SK-N-MC (cell line): ENCODE results near the gene NKD2.

Experiments used
- DNase-seq: peaks from one replicate; pipeline ENCODE4 v3.0.0-alpha.2; 2011; ENCODE audit warnings: low read depth, low spot score
- H3K27ac ChIP-seq: fragments of 200-600 bp; sonication (generic); 2 replicates; pipeline ENCODE4 v1.5.1; 2016; ENCODE audit warnings: mixed run types
- H3K36me3 ChIP-seq: fragments of 200-600 bp; sonication (generic); 2 replicates; pipeline ENCODE4 v1.6.1; 2017; ENCODE audit warnings: antibody characterized with exemption, low read length, mixed read lengths; ENCODE audit not compliant: insufficient read depth
- H3K4me3 ChIP-seq: fragments of 200-600 bp; sonication (generic); 2 replicates; pipeline ENCODE4 v1.5.1; 2016
- H3K9ac ChIP-seq: fragments of 200-600 bp; sonication (generic); 2 replicates; pipeline ENCODE4 v1.8.0; 2017; ENCODE audit warnings: mixed run types, mixed read lengths; ENCODE audit not compliant: insufficient read length
- H3K9me3 ChIP-seq: fragments of 200-600 bp; sonication (generic); 2 replicates; pipeline ENCODE4 v1.6.1; 2017; ENCODE audit warnings: low read depth, mild to moderate bottlenecking, antibody characterized with exemption, low read length, moderate library complexity, mixed read lengths
- EZH2 ChIP-seq: fragments of 200-600 bp; sonication (generic); IDR thresholded peaks from one replicate; pipeline ENCODE4 v1.6.1; 2017; ENCODE audit warnings: antibody characterized with exemption
- FOXP2 ChIP-seq: optimal IDR thresholded peaks from 2 replicates; pipeline ENCODE3; 2011; ENCODE audit warnings: mild to moderate bottlenecking, moderate library complexity; ENCODE audit not compliant: insufficient read depth; ENCODE audit errors: extremely low read length, control extremely low read depth
- POLR2AphosphoS5 ChIP-seq: IDR thresholded peaks from 2 replicates; pipeline ENCODE4 v1.6.1; 2012; ENCODE audit warnings: mild to moderate bottlenecking, low read depth, low read length, borderline replicate concordance

Gene NKD2

GRCh38 chr5:1026700-1027621, 18.4 kb downstream of the NKD2 start:
- TF ChIP-seq FOXP2, result no peak
- no peak for DNase-seq
- Histone ChIP-seq H3K4me3 (no peak overlapping the region), H3K36me3 (no peaks in the 10 kb centered on the region), H3K9ac (no peak overlapping the region), H3K27ac (no peak overlapping the region), H3K9me3 (no peaks in the 10 kb centered on the region)

GRCh38 chr5:1027631-1028441, 19.2 kb downstream of the NKD2 start:
- no peak overlapping the region for H3K4me3 ChIP-seq
- H3K36me3 ChIP-seq, result no peaks in the 10 kb centered on the region
- H3K9me3 ChIP-seq, result no peaks in the 10 kb centered on the region
- DNase-seq, result no peak
- no peak overlapping the region for H3K27ac ChIP-seq
- TF ChIP-seq POLR2AphosphoS5 (no peak), EZH2 (no peak), FOXP2 (no peak)
- no peak overlapping the region for H3K9ac ChIP-seq

GRCh38 chr5:1028481-1029281, 20.1 kb downstream of the NKD2 start:
- TF ChIP-seq FOXP2 (no peak), POLR2AphosphoS5 (no peak), EZH2 (no peak)
- Histone ChIP-seq H3K4me3 (no peak overlapping the region), H3K9ac (no peak overlapping the region), H3K27ac (no peak overlapping the region), H3K36me3 (no peaks in the 10 kb centered on the region), H3K9me3 (no peaks in the 10 kb centered on the region)
- DNase-seq, result no peak

GRCh38 chr5:1029282-1029944, 20.8 kb downstream of the NKD2 start:
- Histone ChIP-seq H3K36me3 (no peaks in the 10 kb centered on the region), H3K27ac (no peak overlapping the region), H3K9ac (no peak overlapping the region), H3K4me3 (no peak overlapping the region), H3K9me3 (no peaks in the 10 kb centered on the region)
- TF ChIP-seq FOXP2, result no peak
- no peak for TF ChIP-seq EZH2
- no peak for TF ChIP-seq POLR2AphosphoS5
- DNase-seq, result no peak

- H3K9ac ChIP-seq, result no peak overlapping the region
Observed at GRCh38 chr5:1029945-1030625, 21.5 kb downstream of the NKD2 start.

GRCh38 chr5:1030801-1031271, 22.2 kb downstream of the NKD2 start:
- no peak for DNase-seq
- Histone ChIP-seq H3K9me3 (no peaks in the 10 kb centered on the region), H3K27ac (no peak overlapping the region), H3K9ac (no peak overlapping the region), H3K4me3 (no peak overlapping the region), H3K36me3 (no peaks in the 10 kb centered on the region)
- TF ChIP-seq FOXP2 (no peak), EZH2 (no peak), POLR2AphosphoS5 (no peak)

More at GRCh38 chr5:1029945-1030625, 21.5 kb downstream of the NKD2 start:
- H3K9me3 ChIP-seq, result no peaks in the 10 kb centered on the region
- no peak overlapping the region for H3K4me3 ChIP-seq
- no peak overlapping the region for H3K27ac ChIP-seq
- no peak for DNase-seq
- H3K36me3 ChIP-seq, result no peaks in the 10 kb centered on the region
- TF ChIP-seq EZH2 (no peak), FOXP2 (no peak), POLR2AphosphoS5 (no peak)

- H3K36me3 ChIP-seq, result no peaks in the 10 kb centered on the region
- H3K27ac ChIP-seq, result no peak overlapping the region
- H3K4me3 ChIP-seq, result no peak overlapping the region
- no peak for TF ChIP-seq FOXP2
- no peak for TF ChIP-seq POLR2AphosphoS5
- no peak for TF ChIP-seq EZH2
- no peak for DNase-seq
- no peaks in the 10 kb centered on the region for H3K9me3 ChIP-seq
- no peak overlapping the region for H3K9ac ChIP-seq
Observed at GRCh38 chr5:1031306-1031959, 22.8 kb downstream of the NKD2 start.
